ENCODE results near the gene KCNQ1. TPM values are rescaled to one million over a fixed set of nuclear protein-coding genes. Genes with fewer than 3 reads are reported as not detected.

KCNQ1 gene
- total and polyA plus RNA-seq, 12 donors = 11.0 to 447 (median 320) TPM

GRCh38 chr11:2844996-2845395, 400.2 kb downstream of the KCNQ1 start:
- 72 to 100% (median 94%) methylated on average over 2 to 12 of the region's 12 CpGs for WGBS, 4 donors
- Histone ChIP-seq H3K4me3 (no peak overlapping the region), H3K27ac (no peak overlapping the region), H3K9me3 (replicated peaks in 1 of 3) (no peaks in the 10 kb centered on the region), H3K4me1 (replicated peaks in 1 of 2) (no peaks in the 10 kb centered on the region), H3K36me3 (replicated peaks in 1 of 2) (peaks cover 0 to 8% of the 10 kb centered on the region in 2 donors), H3K27me3 (no peaks in the 10 kb centered on the region)
- TF ChIP-seq POLR2A (IDR thresholded peaks at IDR 0.05) = no peak
- TF ChIP-seq, protein P1, sequence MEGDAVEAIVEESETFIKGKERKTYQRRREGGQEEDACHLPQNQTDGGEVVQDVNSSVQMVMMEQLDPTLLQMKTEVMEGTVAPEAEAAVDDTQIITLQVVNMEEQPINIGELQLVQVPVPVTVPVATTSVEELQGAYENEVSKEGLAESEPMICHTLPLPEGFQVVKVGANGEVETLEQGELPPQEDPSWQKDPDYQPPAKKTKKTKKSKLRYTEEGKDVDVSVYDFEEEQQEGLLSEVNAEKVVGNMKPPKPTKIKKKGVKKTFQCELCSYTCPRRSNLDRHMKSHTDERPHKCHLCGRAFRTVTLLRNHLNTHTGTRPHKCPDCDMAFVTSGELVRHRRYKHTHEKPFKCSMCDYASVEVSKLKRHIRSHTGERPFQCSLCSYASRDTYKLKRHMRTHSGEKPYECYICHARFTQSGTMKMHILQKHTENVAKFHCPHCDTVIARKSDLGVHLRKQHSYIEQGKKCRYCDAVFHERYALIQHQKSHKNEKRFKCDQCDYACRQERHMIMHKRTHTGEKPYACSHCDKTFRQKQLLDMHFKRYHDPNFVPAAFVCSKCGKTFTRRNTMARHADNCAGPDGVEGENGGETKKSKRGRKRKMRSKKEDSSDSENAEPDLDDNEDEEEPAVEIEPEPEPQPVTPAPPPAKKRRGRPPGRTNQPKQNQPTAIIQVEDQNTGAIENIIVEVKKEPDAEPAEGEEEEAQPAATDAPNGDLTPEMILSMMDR (IDR thresholded peaks at IDR 0.05) = no peak
- no peak for DNase-seq
- intact Hi-C loops (cut with DNase I) = no loop called here

GRCh38 chr11:2846056-2846455, 401.2 kb downstream of the KCNQ1 start:
- no peaks in the 10 kb centered on the region for H3K4me1 ChIP-seq (replicated peaks in 1 of 2)
- intact Hi-C loops (cut with DNase I) = no loop called here
- peak in 1 of 7 donors; percentile 32 for DNase-seq
- WGBS, 4 donors = 46 to 84% (median 80%) methylated on average over 3 to 17 of the region's 17 CpGs
- peaks cover 0 to 8% of the 10 kb centered on the region in 2 donors for H3K36me3 ChIP-seq (replicated peaks in 1 of 2)
- TF ChIP-seq, protein P1 (IDR thresholded peaks at IDR 0.05) = no peak
- no peak for TF ChIP-seq POLR2A (IDR thresholded peaks at IDR 0.05)
- no peaks in the 10 kb centered on the region for H3K9me3 ChIP-seq (replicated peaks in 1 of 3)
- no peak overlapping the region for H3K4me3 ChIP-seq
- H3K27me3 ChIP-seq = no peaks in the 10 kb centered on the region
- H3K27ac ChIP-seq = no peak overlapping the region

GRCh38 chr11:2846470-2846869, 401.7 kb downstream of the KCNQ1 start:
- no peaks in the 10 kb centered on the region for H3K27me3 ChIP-seq
- peaks cover 0 to 8% of the 10 kb centered on the region in 2 donors for H3K36me3 ChIP-seq (replicated peaks in 1 of 2)
- H3K4me1 ChIP-seq (replicated peaks in 1 of 2) = no peaks in the 10 kb centered on the region
- H3K27ac ChIP-seq = no peak overlapping the region
- WGBS, 4 donors = 93 to 98% (median 95%) methylated on average over 9 to 11 of the region's 11 CpGs
- H3K9me3 ChIP-seq (replicated peaks in 1 of 3) = no peaks in the 10 kb centered on the region
- no peak for DNase-seq
- intact Hi-C loops (cut with DNase I) = no loop called here
- no peak for TF ChIP-seq POLR2A (IDR thresholded peaks at IDR 0.05)
- TF ChIP-seq, protein P1 (IDR thresholded peaks at IDR 0.05) = no peak
- H3K4me3 ChIP-seq = no peak overlapping the region

- no peak for DNase-seq
- Histone ChIP-seq H3K27ac (no peak overlapping the region), H3K4me3 (no peak overlapping the region), H3K36me3 (replicated peaks in 1 of 2) (peaks cover 0 to 8% of the 10 kb centered on the region in 2 donors), H3K4me1 (replicated peaks in 1 of 2) (no peaks in the 10 kb centered on the region), H3K9me3 (replicated peaks in 1 of 3) (no peaks in the 10 kb centered on the region), H3K27me3 (no peaks in the 10 kb centered on the region)
- intact Hi-C loops (cut with DNase I) = no loop called here
- 83 to 92% (median 88%) methylated on average over 10 to 21 of the region's 21 CpGs for WGBS, 4 donors
- TF ChIP-seq, protein P1 (IDR thresholded peaks at IDR 0.05) = no peak
- no peak for TF ChIP-seq POLR2A (IDR thresholded peaks at IDR 0.05)
These were observed 402.8 kb downstream of the KCNQ1 start for GRCh38 chr11:2847561-2847960.

Measured in adrenal gland (tissue), 12 donors.